Measurements from ENCODE around the gene KAT2B.

KAT2B gene

DNA sequence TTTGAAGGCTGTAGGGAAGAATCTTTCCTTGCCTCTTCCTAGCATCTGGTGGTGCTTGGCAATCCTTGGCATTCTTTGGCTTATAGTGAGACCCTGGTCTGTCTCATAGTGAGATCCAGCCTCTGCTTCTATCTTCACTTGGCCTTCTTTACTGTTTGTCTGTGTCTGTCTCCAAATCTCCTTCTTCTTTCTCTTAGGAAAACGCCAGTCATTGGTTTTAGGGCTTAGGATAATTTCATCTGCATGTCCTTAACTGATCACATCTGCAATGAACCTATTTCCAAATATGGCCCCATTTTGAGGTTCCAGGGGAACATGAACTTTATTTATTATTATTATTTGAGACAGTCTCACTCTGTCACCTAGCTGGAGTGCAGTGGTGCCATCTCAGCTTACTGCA lies 25.8 kb downstream of the KAT2B start:
- Histone ChIP-seq H4K8ac (ENCODE audit: low read length) (no peak overlapping the region), H3K18ac (ENCODE audit: low read depth in 1 of 2, low read length in 2 of 2) (no peak overlapping the region), H2BK15ac (ENCODE audit: low read depth, poor library complexity, severe bottlenecking) (no peak overlapping the region), H2BK12ac (ENCODE audit: low read length in 2 of 2) (no peak overlapping the region), H3K14ac (ENCODE audit: low read length in 2 of 2) (no peak overlapping the region), H3K79me1 (replicated peaks; ENCODE audit: low read length, poor library complexity, severe bottlenecking) (peaks cover 22% of the 10 kb centered on the region), H3K27me3 (ENCODE audit: control insufficient read depth in 1 of 2, insufficient read depth in 1 of 2, low read length in 2 of 2) (no peaks in the 10 kb centered on the region), H2AK5ac (ENCODE audit: low read length, severe bottlenecking) (no peak overlapping the region), H3K4ac (ENCODE audit: low read depth in 1 of 2, low read length in 2 of 2) (no peak overlapping the region), H3K9ac (ENCODE audit: low read length) (no peak overlapping the region), H3K4me2 (ENCODE audit: low read length, poor library complexity, severe bottlenecking) (no peak overlapping the region), H3K9me3 (ENCODE audit: control insufficient read depth, low read length) (no peaks in the 10 kb centered on the region), H2BK120ac (ENCODE audit: low read depth, low read length) (no peak overlapping the region), H3K4me1 (ENCODE audit: control insufficient read depth, insufficient read depth, low read depth, low read length) (no peaks in the 10 kb centered on the region), H2AFZ (ENCODE audit: low read depth, low read length) (no peak overlapping the region), H2BK5ac (ENCODE audit: low read depth, low read length, poor library complexity, severe bottlenecking) (no peak overlapping the region), H3K27ac (ENCODE audit: low read length, poor library complexity, severe bottlenecking) (no peak overlapping the region), H3K23ac (ENCODE audit: low read length in 2 of 2) (no peak overlapping the region), H3K36me3 (ENCODE audit: control insufficient read depth in 1 of 2, insufficient read depth in 2 of 2, low read depth in 1 of 2, low read length in 2 of 2) (no peaks in the 10 kb centered on the region), H3K4me3 (ENCODE audit: insufficient read depth in 1 of 2, low read depth in 1 of 2, low read length in 2 of 2) (no peak overlapping the region), H4K91ac (ENCODE audit: low read length) (no peak overlapping the region)
- WGBS = 86% methylated on average over 1 of the region's 1 CpG
- no peak for DNase-seq

GRCh38 chr3:20066850-20067617 lies 26.8 kb downstream of the KAT2B start:
- Histone ChIP-seq H3K4me2 (ENCODE audit: low read length, poor library complexity, severe bottlenecking) (no peak overlapping the region), H3K9ac (ENCODE audit: low read length) (peak overlapping the region; percentile 55), H3K27me3 (ENCODE audit: control insufficient read depth in 1 of 2, insufficient read depth in 1 of 2, low read length in 2 of 2) (no peaks in the 10 kb centered on the region), H3K4ac (ENCODE audit: low read depth in 1 of 2, low read length in 2 of 2) (no peak overlapping the region), H3K14ac (ENCODE audit: low read length in 2 of 2) (no peak overlapping the region), H2AFZ (ENCODE audit: low read depth, low read length) (no peak overlapping the region), H2BK15ac (ENCODE audit: low read depth, poor library complexity, severe bottlenecking) (no peak overlapping the region), H3K23ac (ENCODE audit: low read length in 2 of 2) (no peak overlapping the region), H2AK5ac (ENCODE audit: low read length, severe bottlenecking) (no peak overlapping the region), H3K36me3 (ENCODE audit: control insufficient read depth in 1 of 2, insufficient read depth in 2 of 2, low read depth in 1 of 2, low read length in 2 of 2) (no peaks in the 10 kb centered on the region), H2BK5ac (ENCODE audit: low read depth, low read length, poor library complexity, severe bottlenecking) (no peak overlapping the region), H3K18ac (ENCODE audit: low read depth in 1 of 2, low read length in 2 of 2) (no peak overlapping the region), H4K91ac (ENCODE audit: low read length) (no peak overlapping the region), H3K4me1 (ENCODE audit: control insufficient read depth, insufficient read depth, low read depth, low read length) (no peaks in the 10 kb centered on the region), H2BK120ac (ENCODE audit: low read depth, low read length) (no peak overlapping the region), H3K4me3 (ENCODE audit: insufficient read depth in 1 of 2, low read depth in 1 of 2, low read length in 2 of 2) (peak overlapping the region in 1 of 2 experiments; percentile 16), H2BK12ac (ENCODE audit: low read length in 2 of 2) (no peak overlapping the region), H3K79me1 (replicated peaks; ENCODE audit: low read length, poor library complexity, severe bottlenecking) (peaks cover 27% of the 10 kb centered on the region), H3K9me3 (ENCODE audit: control insufficient read depth, low read length) (no peaks in the 10 kb centered on the region), H3K27ac (ENCODE audit: low read length, poor library complexity, severe bottlenecking) (no peak overlapping the region), H4K8ac (ENCODE audit: low read length) (no peak overlapping the region)
- WGBS = 97% methylated on average over 4 of the region's 6 CpGs
- no peak for DNase-seq

DNA sequence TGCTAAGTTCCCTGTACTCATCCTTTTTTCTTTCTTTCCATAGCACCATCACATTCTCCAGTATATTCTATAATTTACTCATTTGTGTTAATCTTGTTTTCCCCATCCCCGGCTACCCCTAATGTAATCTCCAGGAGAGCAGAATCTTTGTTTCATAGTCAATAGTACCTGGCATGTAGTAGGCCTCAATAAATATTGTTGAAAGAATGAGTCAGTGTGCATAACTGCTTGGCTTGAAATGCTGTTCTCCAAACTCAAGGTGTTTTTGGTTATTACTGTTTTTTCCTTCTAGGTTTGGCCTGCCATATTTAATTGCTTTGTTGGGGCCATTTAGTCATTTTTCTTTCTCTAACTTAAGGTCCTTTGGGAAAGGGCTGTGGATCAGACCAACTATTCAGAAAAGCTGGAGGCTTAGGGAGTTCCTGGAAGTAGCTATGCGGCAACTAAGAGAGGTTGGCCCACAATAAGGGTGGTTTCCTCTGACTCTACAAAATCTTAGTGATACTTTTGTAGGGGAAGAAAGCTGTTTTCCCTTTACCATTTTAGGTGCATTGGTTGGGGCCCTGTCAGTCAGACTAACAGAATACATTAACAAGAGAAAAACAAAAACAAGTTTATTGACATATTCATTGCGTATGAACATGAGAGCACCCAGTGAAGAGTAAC lies 28.4 kb downstream of the KAT2B start:
- Histone ChIP-seq H4K91ac (ENCODE audit: low read length) (no peak overlapping the region), H3K27ac (ENCODE audit: low read length, poor library complexity, severe bottlenecking) (no peak overlapping the region), H3K14ac (ENCODE audit: low read length in 2 of 2) (no peak overlapping the region), H3K4me3 (ENCODE audit: insufficient read depth in 1 of 2, low read depth in 1 of 2, low read length in 2 of 2) (no peak overlapping the region), H2BK15ac (ENCODE audit: low read depth, poor library complexity, severe bottlenecking) (no peak overlapping the region), H3K27me3 (ENCODE audit: control insufficient read depth in 1 of 2, insufficient read depth in 1 of 2, low read length in 2 of 2) (no peaks in the 10 kb centered on the region), H3K9ac (ENCODE audit: low read length) (no peak overlapping the region), H2BK120ac (ENCODE audit: low read depth, low read length) (no peak overlapping the region), H4K8ac (ENCODE audit: low read length) (no peak overlapping the region), H3K23ac (ENCODE audit: low read length in 2 of 2) (no peak overlapping the region), H3K4me1 (ENCODE audit: control insufficient read depth, insufficient read depth, low read depth, low read length) (no peaks in the 10 kb centered on the region), H3K4ac (ENCODE audit: low read depth in 1 of 2, low read length in 2 of 2) (no peak overlapping the region), H2BK12ac (ENCODE audit: low read length in 2 of 2) (no peak overlapping the region), H3K18ac (ENCODE audit: low read depth in 1 of 2, low read length in 2 of 2) (no peak overlapping the region), H3K79me1 (replicated peaks; ENCODE audit: low read length, poor library complexity, severe bottlenecking) (peaks cover 21% of the 10 kb centered on the region), H2AFZ (ENCODE audit: low read depth, low read length) (no peak overlapping the region), H3K9me3 (ENCODE audit: control insufficient read depth, low read length) (no peaks in the 10 kb centered on the region), H2BK5ac (ENCODE audit: low read depth, low read length, poor library complexity, severe bottlenecking) (no peak overlapping the region), H2AK5ac (ENCODE audit: low read length, severe bottlenecking) (no peak overlapping the region), H3K36me3 (ENCODE audit: control insufficient read depth in 1 of 2, insufficient read depth in 2 of 2, low read depth in 1 of 2, low read length in 2 of 2) (peaks cover 3% of the 10 kb centered on the region in 2 experiments), H3K4me2 (ENCODE audit: low read length, poor library complexity, severe bottlenecking) (no peak overlapping the region)
- no peak for DNase-seq
- 79% methylated on average over 2 of the region's 3 CpGs for WGBS

GRCh38 chr3:20069178-20069532 lies 28.9 kb downstream of the KAT2B start:
- no peak overlapping the region for H3K23ac ChIP-seq (ENCODE audit: low read length in 2 of 2)
- H4K8ac ChIP-seq (ENCODE audit: low read length) = no peak overlapping the region
- no peak overlapping the region for H2BK12ac ChIP-seq (ENCODE audit: low read length in 2 of 2)
- H2BK5ac ChIP-seq (ENCODE audit: low read depth, low read length, poor library complexity, severe bottlenecking) = no peak overlapping the region
- no peak overlapping the region for H3K18ac ChIP-seq (ENCODE audit: low read depth in 1 of 2, low read length in 2 of 2)
- no peaks in the 10 kb centered on the region for H3K9me3 ChIP-seq (ENCODE audit: control insufficient read depth, low read length)
- H3K4me1 ChIP-seq (ENCODE audit: control insufficient read depth, insufficient read depth, low read depth, low read length) = no peaks in the 10 kb centered on the region
- no peak for DNase-seq
- H2AFZ ChIP-seq (ENCODE audit: low read depth, low read length) = no peak overlapping the region
- no peak overlapping the region for H3K27ac ChIP-seq (ENCODE audit: low read length, poor library complexity, severe bottlenecking)
- no peak overlapping the region for H2BK15ac ChIP-seq (ENCODE audit: low read depth, poor library complexity, severe bottlenecking)
- H3K4me2 ChIP-seq (ENCODE audit: low read length, poor library complexity, severe bottlenecking) = no peak overlapping the region
- H2BK120ac ChIP-seq (ENCODE audit: low read depth, low read length) = no peak overlapping the region
- H3K27me3 ChIP-seq (ENCODE audit: control insufficient read depth in 1 of 2, insufficient read depth in 1 of 2, low read length in 2 of 2) = no peaks in the 10 kb centered on the region
- no peak overlapping the region for H2AK5ac ChIP-seq (ENCODE audit: low read length, severe bottlenecking)
- no peak overlapping the region for H3K14ac ChIP-seq (ENCODE audit: low read length in 2 of 2)
- H3K9ac ChIP-seq (ENCODE audit: low read length) = no peak overlapping the region
- H3K4ac ChIP-seq (ENCODE audit: low read depth in 1 of 2, low read length in 2 of 2) = no peak overlapping the region
- H3K79me1 ChIP-seq (replicated peaks; ENCODE audit: low read length, poor library complexity, severe bottlenecking) = peaks cover 19% of the 10 kb centered on the region
- no peak overlapping the region for H4K91ac ChIP-seq (ENCODE audit: low read length)
- H3K4me3 ChIP-seq (ENCODE audit: insufficient read depth in 1 of 2, low read depth in 1 of 2, low read length in 2 of 2) = no peak overlapping the region
- peaks cover 3% of the 10 kb centered on the region in 2 experiments for H3K36me3 ChIP-seq (ENCODE audit: control insufficient read depth in 1 of 2, insufficient read depth in 2 of 2, low read depth in 1 of 2, low read length in 2 of 2)
